Measurements from ENCODE around the gene JAZF1. TPM values are rescaled to one million over a fixed set of nuclear protein-coding genes. Genes with fewer than 3 reads are reported as not detected.

JAZF1 gene
- total and polyA plus RNA-seq, 9 of the 15 experiments (the other 6 are each of a cell fraction or from before 2014, with no cell fraction given), result 0.04 to 0.64 (median 0.11) TPM; not detected in 3

DNA sequence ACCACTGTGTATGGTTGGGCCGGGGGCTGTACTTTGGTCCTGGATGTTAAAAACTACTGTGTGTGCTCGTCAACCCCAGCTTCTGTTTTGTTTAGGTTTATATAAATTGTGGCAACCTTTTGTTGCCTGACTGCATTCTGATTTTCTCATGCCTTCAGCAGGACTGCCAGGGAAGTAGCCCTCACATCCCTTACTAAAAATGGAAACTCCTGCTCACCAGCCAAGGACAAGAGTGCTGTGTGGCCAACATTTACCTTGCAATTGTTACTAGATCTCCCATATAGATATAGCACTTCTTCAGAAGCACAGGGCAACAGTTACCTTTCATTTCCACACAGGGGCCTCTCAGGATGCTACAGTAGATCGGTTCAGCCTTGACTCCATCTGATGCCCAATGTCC, 266.2 kb downstream of the JAZF1 start:
- no TSS peak for BruUV-seq (replicated peaks)
- TF ChIP-seq ZNF431 (CRISPR knock-in tag; IDR thresholded peaks at IDR 0.05) (no peak), ELF4 (CRISPR knock-in tag; IDR thresholded peaks at IDR 0.05) (no peak), FOXM1 (IDR thresholded peaks at IDR 0.05; ENCODE audit: low read depth) (no peak), FOXM1 (CRISPR knock-in tag; IDR thresholded peaks at IDR 0.05; ENCODE audit: low read depth) (no peak), GABPB1 (CRISPR knock-in tag; IDR thresholded peaks at IDR 0.05) (no peak), ZNF253 (CRISPR knock-in tag; conservative IDR thresholded peaks at IDR 0.05) (no peak), CAMTA2 (CRISPR knock-in tag; conservative IDR thresholded peaks at IDR 0.05) (no peak)
- TF ChIP-seq, protein P1, sequence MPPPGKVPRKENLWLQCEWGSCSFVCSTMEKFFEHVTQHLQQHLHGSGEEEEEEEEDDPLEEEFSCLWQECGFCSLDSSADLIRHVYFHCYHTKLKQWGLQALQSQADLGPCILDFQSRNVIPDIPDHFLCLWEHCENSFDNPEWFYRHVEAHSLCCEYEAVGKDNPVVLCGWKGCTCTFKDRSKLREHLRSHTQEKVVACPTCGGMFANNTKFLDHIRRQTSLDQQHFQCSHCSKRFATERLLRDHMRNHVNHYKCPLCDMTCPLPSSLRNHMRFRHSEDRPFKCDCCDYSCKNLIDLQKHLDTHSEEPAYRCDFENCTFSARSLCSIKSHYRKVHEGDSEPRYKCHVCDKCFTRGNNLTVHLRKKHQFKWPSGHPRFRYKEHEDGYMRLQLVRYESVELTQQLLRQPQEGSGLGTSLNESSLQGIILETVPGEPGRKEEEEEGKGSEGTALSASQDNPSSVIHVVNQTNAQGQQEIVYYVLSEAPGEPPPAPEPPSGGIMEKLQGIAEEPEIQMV (tag; conservative IDR thresholded peaks at IDR 0.05; ENCODE audit: low read depth), result no peak
- CTCF ChIA-PET (ENCODE audit: low intra/inter-chr PET ratio), result no interaction called here

More for the DNA sequence above, 266.2 kb downstream of the JAZF1 start:
- Histone ChIP-seq H3K27me3 (ENCODE audit: control insufficient read depth in 2 of 2, insufficient read depth in 2 of 2, low read length in 2 of 2) (peaks cover 12 to 22% of the 10 kb centered on the region in 2 experiments; a peak in 3 of 5 replicates), H3K36me3 (ENCODE audit: control insufficient read depth, insufficient read depth, low read length) (no peaks in the 10 kb centered on the region), H3K4me1 (replicated peaks in 1 of 2; ENCODE audit: control insufficient read depth in 2 of 2, insufficient read depth in 2 of 2, low read length in 2 of 2) (no peaks in the 10 kb centered on the region), H4K20me1 (replicated peaks; ENCODE audit: control insufficient read depth, insufficient read depth, low read length) (no peaks in the 10 kb centered on the region; the same call in 1 of the 2 replicates), H3K4me2 (ENCODE audit: insufficient read depth, low read length) (no peak overlapping the region), H3K9me3 (replicated peaks; ENCODE audit: control insufficient read depth, insufficient read depth, low read depth, low read length) (no peaks in the 10 kb centered on the region), H3K27ac (ENCODE audit: extremely low read depth, low read depth, low read length) (no peak overlapping the region), H3K9ac (ENCODE audit: insufficient read depth in 1 of 2, low read depth in 2 of 2, low read length in 2 of 2) (no peak overlapping the region), H3K9me1 (ENCODE audit: control insufficient read depth, insufficient read depth, low read length) (no peaks in the 10 kb centered on the region), H2AFZ (ENCODE audit: low read depth, low read length) (no peak overlapping the region), H3K4me3 (no peak overlapping the region), H3K79me2 (ENCODE audit: control insufficient read depth, insufficient read depth, low read length) (no peaks in the 10 kb centered on the region)
- POLR2A ChIA-PET, result interaction anchor here (0.6 kb wide), 1 partner anchor 122 kb away, joined by 4 read pairs; no protein-coding TSS in a partner anchor
- 4% methylated on average over 3 of the region's 3 CpGs for WGBS (ENCODE audit: insufficient coverage, low coverage, missing lambda C conversion rate)
- no peak for ATAC-seq
- intact Hi-C loops (cut with micrococcal nuclease) (no loop called here), in situ Hi-C loops (cut with MboI) (no loop called here)
- FAIRE-seq, result no peak
- DNase-seq (ENCODE audit: extremely low read depth in 1 of 4, low spot score in 3 of 4), result no peak

Measured in K562 (cell line).